Keratinocyte (primary cell): ENCODE data around the gene INPP4B. TPM values are rescaled to one million over a fixed set of nuclear protein-coding genes. Genes with fewer than 3 reads are reported as not detected.

Source experiments
- DNase-seq: peaks from one replicate; pipeline ENCODE4 v3.0.0-alpha.2; 2011; ENCODE audit warnings: low read depth, missing footprints, low spot score
- FAIRE-seq: peaks from 2 replicates; lab custom pipeline; 2011; peaks lifted over from hg19 to GRCh38; lab: Jason Lieb, UNC
- H2AFZ ChIP-seq: 2 replicates; pipeline ENCODE4 v1.6.0; 2012; ENCODE audit warnings: low read length, control low read depth, inconsistent platforms; ENCODE audit not compliant: control insufficient read depth
- H3K27ac ChIP-seq: 2 replicates; pipeline ENCODE4 v1.5.1; 2011; ENCODE audit warnings: low read length; ENCODE audit not compliant: control insufficient read depth, insufficient read depth
- H3K27me3 ChIP-seq: 3 replicates; pipeline ENCODE4 v1.6.0; 2011; ENCODE audit warnings: low read length; ENCODE audit not compliant: control insufficient read depth, insufficient read depth; ENCODE audit errors: extremely low read depth
- H3K36me3 ChIP-seq, 2 experiments: 2 replicates in 1 of 2; 3 replicates in 1 of 2; pipeline ENCODE4 v1.5.1; 2011; ENCODE audit warnings: low read length in 2 of 2, mild to moderate bottlenecking in 1 of 2; ENCODE audit not compliant: control insufficient read depth in 2 of 2, insufficient read depth in 2 of 2; ENCODE audit errors: extremely low read depth in 1 of 2
- H3K4me1 ChIP-seq: 3 replicates; pipeline ENCODE4 v1.5.1; 2011; ENCODE audit warnings: low read length; ENCODE audit not compliant: control insufficient read depth, insufficient read depth; ENCODE audit errors: extremely low read depth
- H3K4me2 ChIP-seq: 3 replicates; pipeline ENCODE4 v1.6.0; 2011; ENCODE audit warnings: low read depth, low read length; ENCODE audit not compliant: control insufficient read depth, insufficient read depth; ENCODE audit errors: extremely low read depth
- H3K4me3 ChIP-seq, 3 experiments: fragments of 200-600 bp in 1 of 3; sonication (generic) in 1 of 3; 2 replicates in 2 of 3; 3 replicates in 1 of 3; pipeline ENCODE4 v1.5.1; 2011 to 2016; ENCODE audit warnings: low read length in 3 of 3, mild to moderate bottlenecking in 3 of 3, control low read depth in 2 of 3, inconsistent platforms in 1 of 3, low read depth in 1 of 3, mixed read lengths in 1 of 3, mixed run types in 1 of 3, moderate library complexity in 1 of 3; ENCODE audit not compliant: control insufficient read depth in 2 of 3, insufficient read depth in 2 of 3; ENCODE audit errors: extremely low read depth in 1 of 3
- H3K79me2 ChIP-seq: 2 replicates; pipeline ENCODE4 v1.6.0; 2012; ENCODE audit warnings: low read length; ENCODE audit not compliant: control insufficient read depth, insufficient read depth
- H3K9ac ChIP-seq: 3 replicates; pipeline ENCODE4 v1.6.0; 2011; ENCODE audit warnings: low read length; ENCODE audit not compliant: control insufficient read depth, insufficient read depth; ENCODE audit errors: extremely low read depth
- H3K9me1 ChIP-seq: 3 replicates; pipeline ENCODE4 v1.6.0; 2011; ENCODE audit warnings: low read length; ENCODE audit not compliant: control insufficient read depth, insufficient read depth; ENCODE audit errors: extremely low read depth
- H3K9me3 ChIP-seq: 2 replicates; pipeline ENCODE4 v1.5.1; 2012; ENCODE audit warnings: low read depth, low read length; ENCODE audit not compliant: control insufficient read depth
- H4K20me1 ChIP-seq: 3 replicates; pipeline ENCODE4 v1.6.0; 2011; ENCODE audit warnings: low read length; ENCODE audit not compliant: control insufficient read depth, insufficient read depth; ENCODE audit errors: extremely low read depth
- EZH2 ChIP-seq: IDR thresholded peaks from one replicate; pipeline ENCODE4 v1.6.1; 2012; ENCODE audit warnings: inconsistent platforms, mild to moderate bottlenecking, low read length, moderate library complexity
- dilution Hi-C: fragments of 300-500 bp; cut with MboI; formaldehyde crosslinking; loops from one replicate; pipeline ENCODE4 v1.7.0; 2020; ENCODE audit warnings: low sequenced_read_pairs; ENCODE audit not compliant: extremely low pct_ligation_motif_present
- polyA plus RNA-seq, 5 experiments: library from polyadenylated mRNA; depleted of rRNA in 3 of 5; stranded (reverse) in 3 of 5; stranded (forward) in 1 of 5; unstranded in 1 of 5; fragments of >200 nt; gene quantifications; 1 replicate in 1 of 5; 2 replicates in 3 of 5; 3 replicates in 1 of 5; pipeline versions ENCODE4 v1.2.1 to v1.2.3, GENCODE V29; 2011 to 2012; ENCODE audit warnings: missing spikeins in 2 of 5, low read depth in 1 of 5, low replicate concordance in 1 of 5
- TF ChIP-seq, protein P1 (sequence below), 3 experiments: IDR thresholded peaks in 1 of 3; conservative IDR thresholded peaks in 1 of 3; optimal IDR thresholded peaks in 1 of 3; 2 replicates in 2 of 3; 3 replicates in 1 of 3; pipeline versions ENCODE3 to v1.5.1; 2011; ENCODE audit warnings: low read length in 3 of 3, mild to moderate bottlenecking in 3 of 3, moderate library complexity in 2 of 3, control low read depth in 1 of 3, inconsistent platforms in 1 of 3; ENCODE audit not compliant: insufficient read depth in 2 of 3; ENCODE audit errors: extremely low read depth in 1 of 3

Gene INPP4B
- polyA plus RNA-seq, 1 donor (not counting 4 experiments of a cell fraction or from before 2014, with no cell fraction given), result 50.2 TPM

DNA sequence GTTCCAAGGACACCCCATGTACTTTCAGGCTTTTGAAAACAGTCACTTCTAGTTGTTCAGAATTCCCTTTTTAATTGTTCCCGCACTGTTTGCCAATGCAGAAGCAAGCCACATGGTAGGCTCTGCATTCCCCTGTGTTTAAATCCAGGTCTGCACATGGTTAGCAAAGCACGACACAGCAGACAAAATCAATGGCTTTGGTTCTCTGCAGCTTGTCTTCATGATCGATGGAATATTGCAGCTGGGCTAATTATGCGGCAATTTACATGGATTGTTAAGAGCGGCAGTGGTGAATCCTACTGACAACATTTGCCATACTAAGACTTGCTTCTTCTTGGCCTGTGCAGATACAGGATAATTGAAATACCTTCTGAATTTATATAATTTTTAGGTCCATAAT lies 20.6 kb upstream of the INPP4B start:
- Histone ChIP-seq H3K9me1 (no peaks in the 10 kb centered on the region), H3K79me2 (no peaks in the 10 kb centered on the region), H2AFZ (no peak overlapping the region), H3K9me3 (no peaks in the 10 kb centered on the region), H3K27me3 (no peaks in the 10 kb centered on the region), H3K4me2 (no peak overlapping the region), H3K9ac (no peak overlapping the region), H3K4me1 (no peaks in the 10 kb centered on the region), H3K4me3 (no peak overlapping the region), H3K27ac (no peak overlapping the region), H3K36me3 (no peaks in the 10 kb centered on the region), H4K20me1 (no peaks in the 10 kb centered on the region)
- DNase-seq, result no peak
- no peak for FAIRE-seq
- dilution Hi-C loops, result no loop called here
- TF ChIP-seq, protein P1, sequence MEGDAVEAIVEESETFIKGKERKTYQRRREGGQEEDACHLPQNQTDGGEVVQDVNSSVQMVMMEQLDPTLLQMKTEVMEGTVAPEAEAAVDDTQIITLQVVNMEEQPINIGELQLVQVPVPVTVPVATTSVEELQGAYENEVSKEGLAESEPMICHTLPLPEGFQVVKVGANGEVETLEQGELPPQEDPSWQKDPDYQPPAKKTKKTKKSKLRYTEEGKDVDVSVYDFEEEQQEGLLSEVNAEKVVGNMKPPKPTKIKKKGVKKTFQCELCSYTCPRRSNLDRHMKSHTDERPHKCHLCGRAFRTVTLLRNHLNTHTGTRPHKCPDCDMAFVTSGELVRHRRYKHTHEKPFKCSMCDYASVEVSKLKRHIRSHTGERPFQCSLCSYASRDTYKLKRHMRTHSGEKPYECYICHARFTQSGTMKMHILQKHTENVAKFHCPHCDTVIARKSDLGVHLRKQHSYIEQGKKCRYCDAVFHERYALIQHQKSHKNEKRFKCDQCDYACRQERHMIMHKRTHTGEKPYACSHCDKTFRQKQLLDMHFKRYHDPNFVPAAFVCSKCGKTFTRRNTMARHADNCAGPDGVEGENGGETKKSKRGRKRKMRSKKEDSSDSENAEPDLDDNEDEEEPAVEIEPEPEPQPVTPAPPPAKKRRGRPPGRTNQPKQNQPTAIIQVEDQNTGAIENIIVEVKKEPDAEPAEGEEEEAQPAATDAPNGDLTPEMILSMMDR (optimal IDR thresholded peaks at IDR 0.05 in 1 of 3, IDR thresholded peaks at IDR 0.05 in 1 of 3, conservative IDR thresholded peaks at IDR 0.05 in 1 of 3; ENCODE audit: extremely low read depth in 1 of 3, insufficient read depth in 2 of 3, low read length in 3 of 3), result no peak
- TF ChIP-seq EZH2, result no peak

DNA sequence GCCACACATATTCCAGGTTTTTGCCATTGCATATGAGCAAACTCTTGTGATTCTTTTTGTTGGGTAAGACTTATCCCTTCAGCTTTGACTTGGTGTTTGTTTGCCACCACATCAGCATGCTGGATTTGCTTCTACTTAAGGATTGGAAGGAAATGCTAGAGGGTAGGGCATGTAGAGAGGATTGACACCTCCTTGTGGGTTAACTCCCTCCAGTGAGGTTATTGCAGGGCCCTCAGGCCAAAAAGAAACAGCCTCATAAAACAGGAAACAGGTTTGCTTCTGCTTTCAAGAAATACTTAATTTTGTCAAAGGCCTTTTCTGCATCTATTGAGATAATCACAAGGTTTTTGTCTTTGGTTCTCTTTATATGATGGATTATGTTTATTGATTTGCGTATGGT lies 15.2 kb upstream of the INPP4B start:
- peaks cover 3% of the 10 kb centered on the region for H3K27me3 ChIP-seq
- no peak for FAIRE-seq

DNA sequence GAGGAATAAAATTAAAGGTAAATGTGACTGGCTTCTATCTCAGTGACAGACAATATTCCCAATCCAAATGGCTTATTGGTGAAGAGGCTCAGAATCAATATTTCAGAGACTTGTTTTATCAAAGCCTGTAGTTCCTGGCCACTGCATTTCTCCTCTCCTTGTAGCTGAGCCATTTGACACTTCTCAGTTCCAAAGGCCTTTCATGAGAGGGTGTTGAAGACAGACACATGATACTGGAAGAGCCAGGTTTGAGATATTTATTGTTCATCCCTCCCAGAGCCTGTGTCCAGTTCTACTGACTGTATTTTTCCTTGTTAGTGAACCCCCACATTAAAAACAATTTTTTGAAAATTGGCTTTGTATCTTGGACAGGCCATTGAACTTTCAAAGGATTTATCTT lies 12.9 kb upstream of the INPP4B start:
- FAIRE-seq, result no peak
- H3K4me2 ChIP-seq, result no peak overlapping the region
- dilution Hi-C loops, result no loop called here

More for the DNA sequence above, 15.2 kb upstream of the INPP4B start:
- Histone ChIP-seq H3K9ac (no peak overlapping the region), H2AFZ (no peak overlapping the region), H3K79me2 (no peaks in the 10 kb centered on the region), H3K4me3 (no peak overlapping the region), H3K4me2 (no peak overlapping the region), H3K9me1 (no peaks in the 10 kb centered on the region), H3K27ac (no peak overlapping the region), H3K36me3 (no peaks in the 10 kb centered on the region), H4K20me1 (no peaks in the 10 kb centered on the region), H3K9me3 (no peaks in the 10 kb centered on the region), H3K4me1 (no peaks in the 10 kb centered on the region)
- no peak for TF ChIP-seq EZH2
- no peak for DNase-seq
- dilution Hi-C loops, result no loop called here

More for the DNA sequence above, 12.9 kb upstream of the INPP4B start:
- TF ChIP-seq, protein P1 (optimal IDR thresholded peaks at IDR 0.05 in 1 of 3, IDR thresholded peaks at IDR 0.05 in 1 of 3, conservative IDR thresholded peaks at IDR 0.05 in 1 of 3; ENCODE audit: extremely low read depth in 1 of 3, insufficient read depth in 2 of 3, low read length in 3 of 3), result no peak
- no peak for TF ChIP-seq EZH2
- H3K9me1 ChIP-seq, result no peaks in the 10 kb centered on the region
- no peaks in the 10 kb centered on the region for H3K9me3 ChIP-seq
- DNase-seq, result no peak
- no peak overlapping the region for H2AFZ ChIP-seq
- H3K79me2 ChIP-seq, result no peaks in the 10 kb centered on the region
- H3K9ac ChIP-seq, result no peak overlapping the region
- H3K4me3 ChIP-seq, result no peak overlapping the region
- H3K27ac ChIP-seq, result no peak overlapping the region
- H3K4me1 ChIP-seq, result no peaks in the 10 kb centered on the region
- H3K36me3 ChIP-seq, result no peaks in the 10 kb centered on the region
- H4K20me1 ChIP-seq, result no peaks in the 10 kb centered on the region
- peaks cover 3% of the 10 kb centered on the region for H3K27me3 ChIP-seq
